ENCODE results near the gene ASCC1. TPM values are rescaled to one million over a fixed set of nuclear protein-coding genes. Genes with fewer than 3 reads are reported as not detected.

Gene ASCC1
- total RNA-seq, 1 donor from 2014 or later, result 49.5 TPM

- no peak overlapping the region for H3K4me2 ChIP-seq
- Mint-ChIP-seq H3K36me3 (peaks cover 24% of the 10 kb centered on the region), H3K4me3 (no peak overlapping the region), H3K27ac (no peak overlapping the region), H3K4me1 (no peaks in the 10 kb centered on the region), H3K27me3 (ENCODE audit: insufficient read depth, low read depth) (no peaks in the 10 kb centered on the region), H3K9me3 (no peaks in the 10 kb centered on the region)
- H3K4me1 ChIP-seq, result no peaks in the 10 kb centered on the region
- no peak overlapping the region for H3K4me3 ChIP-seq
- no peaks in the 10 kb centered on the region for H3K9me3 ChIP-seq (ENCODE audit: low read depth)
- no peaks in the 10 kb centered on the region for H3K36me3 ChIP-seq
- H3K9ac ChIP-seq, result no peak overlapping the region
- H3K27ac ChIP-seq, result no peak overlapping the region
- H3F3A ChIP-seq (ENCODE audit: low read depth), result peaks cover 6% of the 10 kb centered on the region
- H3K79me2 ChIP-seq (ENCODE audit: low read depth), result no peaks in the 10 kb centered on the region
- no peak for TF ChIP-seq EZH2phosphoT487 (IDR thresholded peaks at IDR 0.05)
- no peak for TF ChIP-seq EZH2 (IDR thresholded peaks at IDR 0.05)
- TF ChIP-seq, protein P1, sequence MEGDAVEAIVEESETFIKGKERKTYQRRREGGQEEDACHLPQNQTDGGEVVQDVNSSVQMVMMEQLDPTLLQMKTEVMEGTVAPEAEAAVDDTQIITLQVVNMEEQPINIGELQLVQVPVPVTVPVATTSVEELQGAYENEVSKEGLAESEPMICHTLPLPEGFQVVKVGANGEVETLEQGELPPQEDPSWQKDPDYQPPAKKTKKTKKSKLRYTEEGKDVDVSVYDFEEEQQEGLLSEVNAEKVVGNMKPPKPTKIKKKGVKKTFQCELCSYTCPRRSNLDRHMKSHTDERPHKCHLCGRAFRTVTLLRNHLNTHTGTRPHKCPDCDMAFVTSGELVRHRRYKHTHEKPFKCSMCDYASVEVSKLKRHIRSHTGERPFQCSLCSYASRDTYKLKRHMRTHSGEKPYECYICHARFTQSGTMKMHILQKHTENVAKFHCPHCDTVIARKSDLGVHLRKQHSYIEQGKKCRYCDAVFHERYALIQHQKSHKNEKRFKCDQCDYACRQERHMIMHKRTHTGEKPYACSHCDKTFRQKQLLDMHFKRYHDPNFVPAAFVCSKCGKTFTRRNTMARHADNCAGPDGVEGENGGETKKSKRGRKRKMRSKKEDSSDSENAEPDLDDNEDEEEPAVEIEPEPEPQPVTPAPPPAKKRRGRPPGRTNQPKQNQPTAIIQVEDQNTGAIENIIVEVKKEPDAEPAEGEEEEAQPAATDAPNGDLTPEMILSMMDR (IDR thresholded peaks at IDR 0.05), result no peak
- H3K27me3 ChIP-seq, result no peaks in the 10 kb centered on the region
- H2AFZ ChIP-seq (replicated peaks), result no peak overlapping the region
- no peak for DNase-seq (ENCODE audit: low spot score)
- H4K20me1 ChIP-seq (ENCODE audit: low read depth), result no peaks in the 10 kb centered on the region
These were observed 14.8 kb downstream of the ASCC1 start for GRCh38 chr10:72201293-72201692.

GRCh38 chr10:72200883-72201282, 15.2 kb downstream of the ASCC1 start:
- Mint-ChIP-seq H3K9me3 (no peaks in the 10 kb centered on the region), H3K36me3 (peaks cover 26% of the 10 kb centered on the region), H3K4me1 (no peaks in the 10 kb centered on the region), H3K4me3 (no peak overlapping the region), H3K27me3 (ENCODE audit: insufficient read depth, low read depth) (no peaks in the 10 kb centered on the region), H3K27ac (no peak overlapping the region)
- TF ChIP-seq EZH2 (IDR thresholded peaks at IDR 0.05) (no peak), EZH2phosphoT487 (IDR thresholded peaks at IDR 0.05) (no peak)
- TF ChIP-seq, protein P1 (IDR thresholded peaks at IDR 0.05), result no peak
- Histone ChIP-seq H2AFZ (replicated peaks) (no peak overlapping the region), H3K4me1 (no peaks in the 10 kb centered on the region), H3K4me3 (no peak overlapping the region), H3K4me2 (no peak overlapping the region), H4K20me1 (ENCODE audit: low read depth) (no peaks in the 10 kb centered on the region), H3K27ac (no peak overlapping the region), H3K27me3 (no peaks in the 10 kb centered on the region), H3K79me2 (ENCODE audit: low read depth) (no peaks in the 10 kb centered on the region), H3K9me3 (ENCODE audit: low read depth) (no peaks in the 10 kb centered on the region), H3F3A (ENCODE audit: low read depth) (peaks cover 6% of the 10 kb centered on the region), H3K9ac (no peak overlapping the region), H3K36me3 (no peaks in the 10 kb centered on the region)
- DNase-seq (ENCODE audit: low spot score), result no peak

DNA sequence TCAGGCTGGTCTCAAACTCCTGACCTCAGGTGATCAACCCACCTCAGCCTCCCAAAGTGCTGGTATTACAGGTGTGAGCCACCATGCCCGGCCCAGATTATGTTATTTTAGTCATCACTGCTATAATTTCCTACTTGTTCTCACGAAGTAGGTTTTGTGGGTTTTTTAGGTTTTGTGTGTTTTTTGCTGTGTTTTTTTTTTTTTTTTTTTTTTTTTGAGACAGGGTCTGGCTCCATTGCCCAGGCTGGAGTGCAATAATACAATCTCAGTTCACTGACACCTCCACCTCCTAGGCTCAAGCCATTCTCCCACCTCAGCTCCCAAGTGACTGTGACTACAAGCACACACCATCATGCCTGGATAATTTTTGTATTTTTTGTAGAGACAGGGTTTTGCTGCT, 21.1 kb downstream of the ASCC1 start:
- Histone ChIP-seq H4K20me1 (ENCODE audit: low read depth) (no peaks in the 10 kb centered on the region), H3K4me3 (no peak overlapping the region), H3K36me3 (peaks cover 7% of the 10 kb centered on the region), H2AFZ (replicated peaks) (no peak overlapping the region), H3K27ac (no peak overlapping the region), H3K4me2 (no peak overlapping the region), H3K9ac (no peak overlapping the region), H3K27me3 (no peaks in the 10 kb centered on the region), H3K4me1 (no peaks in the 10 kb centered on the region), H3K9me3 (ENCODE audit: low read depth) (no peaks in the 10 kb centered on the region), H3F3A (ENCODE audit: low read depth) (peaks cover 4% of the 10 kb centered on the region), H3K79me2 (ENCODE audit: low read depth) (no peaks in the 10 kb centered on the region)
- DNase-seq (ENCODE audit: low spot score), result no peak
- no peak for TF ChIP-seq EZH2 (IDR thresholded peaks at IDR 0.05)
- TF ChIP-seq, protein P1 (IDR thresholded peaks at IDR 0.05), result no peak
- no peak for TF ChIP-seq EZH2phosphoT487 (IDR thresholded peaks at IDR 0.05)
- Mint-ChIP-seq H3K27me3 (ENCODE audit: insufficient read depth, low read depth) (peaks cover 2% of the 10 kb centered on the region), H3K9me3 (no peaks in the 10 kb centered on the region), H3K36me3 (peaks cover 25% of the 10 kb centered on the region), H3K4me3 (no peak overlapping the region), H3K4me1 (no peaks in the 10 kb centered on the region), H3K27ac (no peak overlapping the region)

Measured in neural progenitor cell (in vitro differentiated cells).